ENCODE data around the gene ALDH1A2. TPM values are rescaled to one million over a fixed set of nuclear protein-coding genes. Genes with fewer than 3 reads are reported as not detected.
"Not testable (repeated sequence)": the region's sequence is repeated elsewhere in the genome, so short reads cannot be mapped to it uniquely, and the experiment has no call there.

Gene ALDH1A2
- 0.04 TPM for polyA plus RNA-seq (2013)

- ChIA-PET CTCF (interaction anchor here (0.9 to 2.4 kb wide), 5 partner anchors 13 to 202 kb away, joined by 3 to 13 read pairs (median 3); no protein-coding TSS in a partner anchor), POLR2A (no interaction called here)
- Histone ChIP-seq H3K27ac (ENCODE audit: insufficient read depth in 1 of 2, low read depth in 1 of 2, low read length in 2 of 2, poor library complexity in 1 of 2, severe bottlenecking in 2 of 2) (peak within 1 kb of the TSS in 1 of 2 experiments; percentile 40), H3K4me3 (ENCODE audit: control insufficient read depth in 1 of 7, extremely low read depth in 1 of 7, insufficient read depth in 4 of 7, low read depth in 2 of 7, low read length in 6 of 7) (peak within 1 kb of the TSS in 6 of 7 experiments; percentile 19 to 69 (median 53)), H3K9me3 (ENCODE audit: control extremely low read depth in 1 of 5, control insufficient read depth in 4 of 5, insufficient read depth in 2 of 5, low read depth in 1 of 5, low read length in 4 of 5) (no peaks in the 10 kb centered on the region), H3K27me3 (replicated peaks in 2 of 5; ENCODE audit: control insufficient read depth in 4 of 5, insufficient read depth in 5 of 5, low read length in 4 of 5) (peaks cover 14 to 93% (median 56%) of the 10 kb centered on the region in 5 experiments), H3K4me1 (ENCODE audit: control extremely low read depth in 1 of 4, control insufficient read depth in 4 of 4, insufficient read depth in 4 of 4, low read length in 3 of 4) (peaks cover 0 to 14% (median 11%) of the 10 kb centered on the region in 4 experiments), H3K36me3 (ENCODE audit: control insufficient read depth in 4 of 4, insufficient read depth in 4 of 4, low read length in 3 of 4) (no peaks in the 10 kb centered on the region)
- 6% methylated on average over 73 of the region's 75 CpGs for WGBS (ENCODE audit: insufficient coverage)
- peak in 1 of 3 donors; percentile 20 for DNase-seq
These were observed at the start of gene ALDH1A2 for GRCh38 chr15:58065445-58066041. ALDH1A2 (minus strand) TSS chr15:58065711; CDS start chr15:58065650, 61 bp downstream.

- Histone ChIP-seq H3K36me3 (ENCODE audit: control insufficient read depth in 4 of 4, insufficient read depth in 4 of 4, low read length in 3 of 4) (no peaks in the 10 kb centered on the region), H3K4me3 (ENCODE audit: control insufficient read depth in 1 of 7, extremely low read depth in 1 of 7, insufficient read depth in 4 of 7, low read depth in 2 of 7, low read length in 6 of 7) (no peak overlapping the region), H3K27ac (ENCODE audit: insufficient read depth in 1 of 2, low read depth in 1 of 2, low read length in 2 of 2, poor library complexity in 1 of 2, severe bottlenecking in 2 of 2) (no peak overlapping the region), H3K27me3 (replicated peaks in 2 of 5; ENCODE audit: control insufficient read depth in 4 of 5, insufficient read depth in 5 of 5, low read length in 4 of 5) (peaks cover 0 to 6% (median 0%) of the 10 kb centered on the region in 5 experiments), H3K4me1 (ENCODE audit: control extremely low read depth in 1 of 4, control insufficient read depth in 4 of 4, insufficient read depth in 4 of 4, low read length in 3 of 4) (no peaks in the 10 kb centered on the region), H3K9me3 (ENCODE audit: control extremely low read depth in 1 of 5, control insufficient read depth in 4 of 5, insufficient read depth in 2 of 5, low read depth in 1 of 5, low read length in 4 of 5) (no peaks in the 10 kb centered on the region)
- POLR2A ChIA-PET = no interaction called here
- CTCF ChIA-PET = no interaction called here
- peak in 2 of 3 donors; percentile 3 to 4 for DNase-seq
These were observed 49.3 kb upstream of the ALDH1A2 start for GRCh38 chr15:58114812-58115211.

GRCh38 chr15:58114388-58114787 lies 48.9 kb upstream of the ALDH1A2 start:
- Histone ChIP-seq H3K4me1 (ENCODE audit: control extremely low read depth in 1 of 4, control insufficient read depth in 4 of 4, insufficient read depth in 4 of 4, low read length in 3 of 4) (no peaks in the 10 kb centered on the region), H3K9me3 (ENCODE audit: control extremely low read depth in 1 of 5, control insufficient read depth in 4 of 5, insufficient read depth in 2 of 5, low read depth in 1 of 5, low read length in 4 of 5) (no peaks in the 10 kb centered on the region), H3K27me3 (replicated peaks in 2 of 5; ENCODE audit: control insufficient read depth in 4 of 5, insufficient read depth in 5 of 5, low read length in 4 of 5) (peaks cover 0 to 6% (median 0%) of the 10 kb centered on the region in 5 experiments), H3K27ac (ENCODE audit: insufficient read depth in 1 of 2, low read depth in 1 of 2, low read length in 2 of 2, poor library complexity in 1 of 2, severe bottlenecking in 2 of 2) (no peak overlapping the region), H3K4me3 (ENCODE audit: control insufficient read depth in 1 of 7, extremely low read depth in 1 of 7, insufficient read depth in 4 of 7, low read depth in 2 of 7, low read length in 6 of 7) (no peak overlapping the region), H3K36me3 (ENCODE audit: control insufficient read depth in 4 of 4, insufficient read depth in 4 of 4, low read length in 3 of 4) (no peaks in the 10 kb centered on the region)
- no peak for DNase-seq
- 95% methylated on average over 3 of the region's 3 CpGs for WGBS (ENCODE audit: insufficient coverage)
- ChIA-PET POLR2A (no interaction called here), CTCF (no interaction called here)

- H3K27me3 ChIP-seq (replicated peaks in 2 of 5; ENCODE audit: control insufficient read depth in 4 of 5, insufficient read depth in 5 of 5, low read length in 4 of 5); POLR2A ChIA-PET; H3K4me3 ChIP-seq (ENCODE audit: control insufficient read depth in 1 of 7, extremely low read depth in 1 of 7, insufficient read depth in 4 of 7, low read depth in 2 of 7, low read length in 6 of 7); H3K4me1 ChIP-seq (ENCODE audit: control extremely low read depth in 1 of 4, control insufficient read depth in 4 of 4, insufficient read depth in 4 of 4, low read length in 3 of 4); CTCF ChIA-PET; H3K27ac ChIP-seq (ENCODE audit: insufficient read depth in 1 of 2, low read depth in 1 of 2, low read length in 2 of 2, poor library complexity in 1 of 2, severe bottlenecking in 2 of 2); DNase-seq; H3K9me3 ChIP-seq (ENCODE audit: control extremely low read depth in 1 of 5, control insufficient read depth in 4 of 5, insufficient read depth in 2 of 5, low read depth in 1 of 5, low read length in 4 of 5); H3K36me3 ChIP-seq (ENCODE audit: control insufficient read depth in 4 of 4, insufficient read depth in 4 of 4, low read length in 3 of 4): not testable (repeated sequence)
- WGBS (ENCODE audit: insufficient coverage) = 62% methylated on average over 5 of the region's 5 CpGs
These were observed 47.8 kb upstream of the ALDH1A2 start for GRCh38 chr15:58113358-58113757.

DNA sequence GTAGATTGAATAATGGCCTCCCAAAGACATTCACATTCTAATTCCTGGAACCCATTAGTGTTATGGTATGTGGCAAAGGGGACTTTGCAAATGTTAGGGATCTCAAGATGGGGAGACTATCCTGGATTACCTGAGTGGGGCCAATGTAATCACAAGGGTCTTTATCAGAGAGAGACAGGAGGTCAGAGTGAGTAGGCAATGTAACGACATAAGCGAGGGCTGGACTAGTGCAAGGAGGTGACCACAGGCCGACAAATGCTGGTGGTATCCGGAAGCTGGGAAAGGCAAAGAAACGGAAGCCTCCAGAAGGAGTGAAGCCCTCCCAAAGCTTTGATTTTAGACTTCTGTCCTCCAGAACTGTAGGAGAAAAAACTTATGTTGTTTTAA lies 46.2 kb upstream of the ALDH1A2 start:
- DNase-seq = no peak
- POLR2A ChIA-PET = no interaction called here
- Histone ChIP-seq H3K4me3 (ENCODE audit: control insufficient read depth in 1 of 7, extremely low read depth in 1 of 7, insufficient read depth in 4 of 7, low read depth in 2 of 7, low read length in 6 of 7) (no peak overlapping the region), H3K27me3 (replicated peaks in 2 of 5; ENCODE audit: control insufficient read depth in 4 of 5, insufficient read depth in 5 of 5, low read length in 4 of 5) (peaks cover 0 to 6% (median 0%) of the 10 kb centered on the region in 5 experiments), H3K9me3 (ENCODE audit: control extremely low read depth in 1 of 5, control insufficient read depth in 4 of 5, insufficient read depth in 2 of 5, low read depth in 1 of 5, low read length in 4 of 5) (no peaks in the 10 kb centered on the region), H3K4me1 (ENCODE audit: control extremely low read depth in 1 of 4, control insufficient read depth in 4 of 4, insufficient read depth in 4 of 4, low read length in 3 of 4) (no peaks in the 10 kb centered on the region), H3K36me3 (ENCODE audit: control insufficient read depth in 4 of 4, insufficient read depth in 4 of 4, low read length in 3 of 4) (no peaks in the 10 kb centered on the region), H3K27ac (ENCODE audit: insufficient read depth in 1 of 2, low read depth in 1 of 2, low read length in 2 of 2, poor library complexity in 1 of 2, severe bottlenecking in 2 of 2) (peak overlapping the region in 1 of 2 experiments; percentile 8)
- CTCF ChIA-PET = no interaction called here
- WGBS (ENCODE audit: insufficient coverage) = 94% methylated on average over 5 of the region's 5 CpGs

DNA sequence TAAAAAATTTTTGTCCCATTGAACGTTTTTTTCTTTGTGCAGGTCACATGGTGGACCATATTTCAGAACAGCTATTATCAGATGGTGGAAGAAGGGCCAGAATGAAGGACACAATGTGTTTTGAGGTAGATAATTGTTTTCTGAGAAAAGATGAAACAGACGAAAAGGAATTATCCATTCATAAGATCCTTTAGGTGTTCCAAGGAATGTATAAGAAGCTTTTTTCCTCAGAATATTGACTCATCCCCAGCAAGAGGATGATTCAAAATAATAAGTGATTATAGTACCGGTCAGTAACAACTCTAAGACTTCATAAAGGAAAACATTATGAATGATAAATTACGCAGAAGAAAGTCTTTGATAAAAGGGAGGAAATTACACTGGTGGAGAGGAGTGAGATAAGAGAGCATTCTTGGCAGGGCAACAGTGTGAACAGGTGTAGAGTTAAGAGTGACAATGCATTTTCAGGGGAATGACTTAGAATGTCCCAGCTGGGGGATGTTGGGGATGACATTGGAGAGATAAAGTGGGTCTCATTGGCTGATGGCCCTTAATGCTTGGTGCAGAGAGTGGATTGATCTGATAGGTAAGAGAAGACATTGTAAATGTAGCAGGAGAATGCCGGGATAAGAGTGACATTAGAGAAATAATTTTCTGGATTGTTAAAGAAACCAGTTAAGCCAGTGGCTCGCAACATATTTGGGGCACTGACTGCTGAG lies 45.6 kb upstream of the ALDH1A2 start:
- CTCF ChIA-PET = no interaction called here
- Histone ChIP-seq H3K9me3 (ENCODE audit: control extremely low read depth in 1 of 5, control insufficient read depth in 4 of 5, insufficient read depth in 2 of 5, low read depth in 1 of 5, low read length in 4 of 5) (no peaks in the 10 kb centered on the region), H3K4me3 (ENCODE audit: control insufficient read depth in 1 of 7, extremely low read depth in 1 of 7, insufficient read depth in 4 of 7, low read depth in 2 of 7, low read length in 6 of 7) (no peak overlapping the region), H3K27ac (ENCODE audit: insufficient read depth in 1 of 2, low read depth in 1 of 2, low read length in 2 of 2, poor library complexity in 1 of 2, severe bottlenecking in 2 of 2) (peak overlapping the region in 1 of 2 experiments; percentile 8), H3K27me3 (replicated peaks in 2 of 5; ENCODE audit: control insufficient read depth in 4 of 5, insufficient read depth in 5 of 5, low read length in 4 of 5) (peaks cover 0 to 6% (median 0%) of the 10 kb centered on the region in 5 experiments), H3K36me3 (ENCODE audit: control insufficient read depth in 4 of 4, insufficient read depth in 4 of 4, low read length in 3 of 4) (no peaks in the 10 kb centered on the region), H3K4me1 (ENCODE audit: control extremely low read depth in 1 of 4, control insufficient read depth in 4 of 4, insufficient read depth in 4 of 4, low read length in 3 of 4) (no peaks in the 10 kb centered on the region)
- POLR2A ChIA-PET = no interaction called here
- 72% methylated on average over 4 of the region's 6 CpGs for WGBS (ENCODE audit: insufficient coverage)
- DNase-seq = peak in 2 of 3 donors; percentile 3 to 23

GRCh38 chr15:58109419-58109818 lies 43.9 kb upstream of the ALDH1A2 start:
- H3K4me3 ChIP-seq (ENCODE audit: control insufficient read depth in 1 of 7, extremely low read depth in 1 of 7, insufficient read depth in 4 of 7, low read depth in 2 of 7, low read length in 6 of 7) = no peak overlapping the region
- H3K4me1 ChIP-seq (ENCODE audit: control extremely low read depth in 1 of 4, control insufficient read depth in 4 of 4, insufficient read depth in 4 of 4, low read length in 3 of 4) = no peaks in the 10 kb centered on the region
- H3K27ac ChIP-seq (ENCODE audit: insufficient read depth in 1 of 2, low read depth in 1 of 2, low read length in 2 of 2, poor library complexity in 1 of 2, severe bottlenecking in 2 of 2) = no peak overlapping the region
- no peaks in the 10 kb centered on the region for H3K27me3 ChIP-seq (replicated peaks in 2 of 5; ENCODE audit: control insufficient read depth in 4 of 5, insufficient read depth in 5 of 5, low read length in 4 of 5)
- WGBS (ENCODE audit: insufficient coverage) = 100% methylated on average over 2 of the region's 3 CpGs
- H3K36me3 ChIP-seq (ENCODE audit: control insufficient read depth in 4 of 4, insufficient read depth in 4 of 4, low read length in 3 of 4) = no peaks in the 10 kb centered on the region
- ChIA-PET CTCF (no interaction called here), POLR2A (no interaction called here)
- no peaks in the 10 kb centered on the region for H3K9me3 ChIP-seq (ENCODE audit: control extremely low read depth in 1 of 5, control insufficient read depth in 4 of 5, insufficient read depth in 2 of 5, low read depth in 1 of 5, low read length in 4 of 5)
- no peak for DNase-seq
